ENCODE data around the gene HCN3. TPM values are rescaled to one million over a fixed set of nuclear protein-coding genes. Genes with fewer than 3 reads are reported as not detected.

Gene HCN3
- total RNA-seq, 4 donors from 2014 or later = 6.6 to 12.8 (median 10.4) TPM

DNA sequence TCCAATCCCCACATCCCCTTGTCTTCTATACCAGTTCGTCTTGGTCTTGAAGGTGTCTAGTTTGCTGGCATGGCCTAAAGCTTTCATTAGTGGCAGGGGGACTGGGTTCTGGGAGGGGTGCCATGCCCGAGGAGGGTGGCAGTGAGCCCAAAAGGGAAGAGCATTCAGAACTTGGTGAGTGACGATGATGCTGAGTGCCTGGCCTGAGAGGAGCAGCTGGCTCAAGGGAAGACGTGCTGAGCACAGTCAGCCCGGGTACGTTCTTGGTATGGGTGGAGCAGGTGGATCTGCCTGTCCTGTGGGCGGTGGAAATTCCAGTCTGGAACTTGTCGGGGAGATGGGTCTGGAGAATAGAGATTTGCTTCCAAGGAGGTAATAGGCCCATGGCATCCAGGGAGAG lies 36.0 kb downstream of the HCN3 start:
- Histone ChIP-seq H3K4me3 (no peak overlapping the region), H3K36me3 (peaks cover 2% of the 10 kb centered on the region), H3K27ac (no peak overlapping the region), H3K27me3 (no peaks in the 10 kb centered on the region), H3K9me3 (no peaks in the 10 kb centered on the region), H3K4me1 (peaks cover 16% of the 10 kb centered on the region)
- DNase-seq (ENCODE audit: low spot score in 2 of 2) = no peak
- TF ChIP-seq EP300 (IDR thresholded peaks at IDR 0.05) = no peak
- TF ChIP-seq POLR2AphosphoS5 (IDR thresholded peaks at IDR 0.05) = no peak
- TF ChIP-seq POLR2A (IDR thresholded peaks at IDR 0.05) = no peak
- TF ChIP-seq, protein P1, sequence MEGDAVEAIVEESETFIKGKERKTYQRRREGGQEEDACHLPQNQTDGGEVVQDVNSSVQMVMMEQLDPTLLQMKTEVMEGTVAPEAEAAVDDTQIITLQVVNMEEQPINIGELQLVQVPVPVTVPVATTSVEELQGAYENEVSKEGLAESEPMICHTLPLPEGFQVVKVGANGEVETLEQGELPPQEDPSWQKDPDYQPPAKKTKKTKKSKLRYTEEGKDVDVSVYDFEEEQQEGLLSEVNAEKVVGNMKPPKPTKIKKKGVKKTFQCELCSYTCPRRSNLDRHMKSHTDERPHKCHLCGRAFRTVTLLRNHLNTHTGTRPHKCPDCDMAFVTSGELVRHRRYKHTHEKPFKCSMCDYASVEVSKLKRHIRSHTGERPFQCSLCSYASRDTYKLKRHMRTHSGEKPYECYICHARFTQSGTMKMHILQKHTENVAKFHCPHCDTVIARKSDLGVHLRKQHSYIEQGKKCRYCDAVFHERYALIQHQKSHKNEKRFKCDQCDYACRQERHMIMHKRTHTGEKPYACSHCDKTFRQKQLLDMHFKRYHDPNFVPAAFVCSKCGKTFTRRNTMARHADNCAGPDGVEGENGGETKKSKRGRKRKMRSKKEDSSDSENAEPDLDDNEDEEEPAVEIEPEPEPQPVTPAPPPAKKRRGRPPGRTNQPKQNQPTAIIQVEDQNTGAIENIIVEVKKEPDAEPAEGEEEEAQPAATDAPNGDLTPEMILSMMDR (IDR thresholded peaks at IDR 0.05) = no peak
- WGBS = 50% methylated on average over 8 of the region's 8 CpGs

DNA sequence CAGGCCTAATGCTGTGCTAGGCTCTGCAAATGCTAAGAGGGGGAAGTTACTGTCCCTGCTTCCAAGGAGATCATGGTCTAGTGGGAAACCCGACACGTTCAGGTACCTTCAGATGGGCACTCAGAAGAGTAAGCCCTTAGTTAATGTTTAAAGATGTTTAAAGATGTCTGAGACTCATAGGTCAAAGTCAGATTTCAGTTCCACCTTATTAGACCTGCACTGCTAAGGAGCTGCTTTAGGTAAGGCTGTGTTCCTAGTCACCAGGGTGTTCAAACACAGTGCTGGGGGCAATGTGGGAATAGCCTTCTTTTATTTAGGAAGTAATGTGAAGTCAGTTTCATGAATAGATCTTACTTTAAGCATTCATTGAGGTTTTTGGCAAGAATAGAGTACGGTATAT lies 39.7 kb downstream of the HCN3 start:
- Histone ChIP-seq H3K4me1 (peaks cover 21% of the 10 kb centered on the region), H3K36me3 (peaks cover 10% of the 10 kb centered on the region), H3K9me3 (no peaks in the 10 kb centered on the region), H3K4me3 (no peak overlapping the region), H3K27ac (no peak overlapping the region), H3K27me3 (no peaks in the 10 kb centered on the region)
- no peak for DNase-seq (ENCODE audit: low spot score in 2 of 2)
- TF ChIP-seq, protein P1 (IDR thresholded peaks at IDR 0.05) = no peak
- no peak for TF ChIP-seq POLR2A (IDR thresholded peaks at IDR 0.05)
- TF ChIP-seq EP300 (IDR thresholded peaks at IDR 0.05) = no peak
- no peak for TF ChIP-seq POLR2AphosphoS5 (IDR thresholded peaks at IDR 0.05)
- 86% methylated on average over 3 of the region's 3 CpGs for WGBS

GRCh38 chr1:155318082-155318481 lies 40.8 kb downstream of the HCN3 start:
- Histone ChIP-seq H3K27ac (no peak overlapping the region), H3K27me3 (no peaks in the 10 kb centered on the region), H3K9me3 (no peaks in the 10 kb centered on the region), H3K4me1 (peaks cover 33% of the 10 kb centered on the region), H3K4me3 (no peak overlapping the region), H3K36me3 (peaks cover 10% of the 10 kb centered on the region)
- TF ChIP-seq, protein P1 (IDR thresholded peaks at IDR 0.05) = no peak
- TF ChIP-seq POLR2A (IDR thresholded peaks at IDR 0.05) = no peak
- no peak for TF ChIP-seq EP300 (IDR thresholded peaks at IDR 0.05)
- TF ChIP-seq POLR2AphosphoS5 (IDR thresholded peaks at IDR 0.05) = no peak
- no peak for DNase-seq (ENCODE audit: low spot score in 2 of 2)
- WGBS = 93% methylated on average over 5 of the region's 9 CpGs

GRCh38 chr1:155319536-155319935 lies 42.3 kb downstream of the HCN3 start:
- 85% methylated on average over 5 of the region's 5 CpGs for WGBS
- H3K36me3 ChIP-seq = peaks cover 10% of the 10 kb centered on the region
- TF ChIP-seq POLR2A (IDR thresholded peaks at IDR 0.05) (no peak), POLR2AphosphoS5 (IDR thresholded peaks at IDR 0.05) (no peak), EP300 (IDR thresholded peaks at IDR 0.05) (no peak)
- TF ChIP-seq, protein P1 (IDR thresholded peaks at IDR 0.05) = no peak

GRCh38 chr1:155320252-155320651 lies 43.0 kb downstream of the HCN3 start:
- Histone ChIP-seq H3K27ac (peak overlapping the region; percentile 52), H3K27me3 (no peaks in the 10 kb centered on the region), H3K9me3 (no peaks in the 10 kb centered on the region), H3K4me1 (peaks cover 40% of the 10 kb centered on the region), H3K36me3 (peaks cover 10% of the 10 kb centered on the region), H3K4me3 (peak overlapping the region; percentile 79)
- 21% methylated on average over 11 of the region's 11 CpGs for WGBS
- TF ChIP-seq, protein P1 (IDR thresholded peaks at IDR 0.05) = no peak
- no peak for TF ChIP-seq POLR2A (IDR thresholded peaks at IDR 0.05)
- no peak for DNase-seq (ENCODE audit: low spot score in 2 of 2)

More at GRCh38 chr1:155319536-155319935, 42.3 kb downstream of the HCN3 start:
- no peak overlapping the region for H3K27ac ChIP-seq
- H3K4me1 ChIP-seq = peaks cover 33% of the 10 kb centered on the region
- no peak for DNase-seq (ENCODE audit: low spot score in 2 of 2)
- no peaks in the 10 kb centered on the region for H3K9me3 ChIP-seq
- H3K27me3 ChIP-seq = no peaks in the 10 kb centered on the region
- H3K4me3 ChIP-seq = no peak overlapping the region
